Kidney (tissue), 14 donors: ENCODE data around the gene KIF21B. TPM values are rescaled to one million over a fixed set of nuclear protein-coding genes. Genes with fewer than 3 reads are reported as not detected.

ENCODE experiments used
- DNase-seq, 5 donors: peaks; one replicate each; pipeline ENCODE4 v3.0.0-alpha.2; 2013 to 2020
- FAIRE-seq: peaks from 2 replicates; lab custom pipeline; 2012; peaks lifted over from hg19 to GRCh38; lab: Jason Lieb, UNC
- H3K27ac ChIP-seq, 2 donors: one replicate each; pipeline ENCODE4 v1.7.0; 2013; ENCODE audit warnings: low read depth in 2 of 2, low read length in 2 of 2, inconsistent platforms in 1 of 2
- H3K27me3 ChIP-seq: one replicate; pipeline ENCODE4 v1.7.1; 2013; ENCODE audit warnings: low read length, inconsistent platforms; ENCODE audit not compliant: control insufficient read depth, insufficient read depth
- H3K36me3 ChIP-seq, 3 donors: one replicate each; pipeline versions ENCODE4 v1.7.0 to v1.7.1; 2013; ENCODE audit warnings: low read length in 3 of 3, control low read depth in 1 of 3, inconsistent platforms in 1 of 3; ENCODE audit not compliant: insufficient read depth in 3 of 3, control insufficient read depth in 2 of 3
- H3K4me1 ChIP-seq, 3 donors: one replicate each; pipeline versions ENCODE4 v1.7.0 to v1.7.1; 2013; ENCODE audit warnings: low read length in 3 of 3, inconsistent platforms in 1 of 3, low read depth in 1 of 3; ENCODE audit not compliant: control insufficient read depth in 2 of 3, insufficient read depth in 2 of 3
- H3K4me3 ChIP-seq, 3 donors: one replicate each; pipeline versions ENCODE4 v1.7.0 to v1.8.1; 2013; ENCODE audit warnings: low read length in 3 of 3, control low read depth in 1 of 3, inconsistent platforms in 1 of 3
- H3K9ac ChIP-seq, 3 donors: one replicate each; pipeline versions ENCODE4 v1.7.0 to v1.7.1; 2013; ENCODE audit warnings: low read length in 3 of 3, control low read depth in 1 of 3, inconsistent platforms in 1 of 3
- H3K9me3 ChIP-seq, 3 donors: one replicate each; pipeline versions ENCODE4 v1.7.0 to v1.7.1; 2013; ENCODE audit warnings: low read length in 3 of 3, control low read depth in 1 of 3, inconsistent platforms in 1 of 3; ENCODE audit not compliant: control insufficient read depth in 2 of 3, insufficient read depth in 1 of 3
- intact Hi-C: fragments of 100-400 bp; cut with DNase I; formaldehyde crosslinking; loops from one replicate; pipeline ENCODE4 v1.11.1; 2022
- polyA plus RNA-seq: library from polyadenylated mRNA; stranded (reverse); fragments of 350-450 nt; fragmentation: Illumina TruSeq; extraction: RNeasy Lipid Tissue Mini Kit (QIAGEN cat#74804); gene quantifications from one replicate; pipeline ENCODE4 v1.2.3, GENCODE V29; 2014; ENCODE audit warnings: low read depth, low replicate concordance; ENCODE audit not compliant: insufficient read depth
- total RNA-seq: library from RNA; stranded (reverse); fragmentation: NEBNext Ultra II Directional; extraction: Animal tissue kit (Norgen Biotek cat#: 25700); gene quantifications from one replicate; pipeline ENCODE4 v1.2.1, GENCODE V29; 2021
- TF ChIP-seq, protein P1 (sequence below): IDR thresholded peaks from 3 replicates; pipeline ENCODE4 v1.5.1; 2012; ENCODE audit warnings: mild to moderate bottlenecking, moderate library complexity, borderline replicate concordance; ENCODE audit not compliant: insufficient read depth; ENCODE audit errors: extremely low read depth
- donor health status: control.
- donor health status: control.
- donor health status: control.
- donor health status: control.
- donor health status: control.
- donor health status: DM: yes; HTN: yes; CAD: no.
- donor health status: Normal renal cell carcinoma (clear cell type).

The KIF21B gene
- total and polyA plus RNA-seq, 2 donors from 2014 or later, result 0.19 to 5.6 TPM

DNA sequence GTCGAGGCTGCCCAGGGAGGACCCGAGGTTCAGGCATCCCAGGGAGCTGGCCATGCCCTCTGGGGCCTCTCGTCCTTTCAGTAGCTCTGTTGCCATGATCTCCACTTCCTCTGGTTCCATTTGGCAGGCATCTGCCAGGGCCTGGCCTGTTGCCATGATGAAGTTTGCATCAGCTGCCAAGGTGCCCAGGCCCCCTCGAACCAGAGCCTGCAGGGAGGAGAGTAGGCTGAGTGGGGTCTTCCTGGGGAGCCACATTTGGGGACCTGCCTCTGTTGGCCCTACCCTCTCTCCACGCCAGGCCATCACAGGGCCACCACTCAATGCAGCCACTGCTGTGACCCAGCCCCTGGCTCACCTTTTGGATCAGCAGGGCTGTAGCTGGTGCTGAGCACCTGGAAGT, 16.4 kb upstream of the KIF21B start:
- Histone ChIP-seq H3K9me3 (no peaks in the 10 kb centered on the region), H3K4me1 (no peaks in the 10 kb centered on the region), H3K9ac (no peak overlapping the region), H3K36me3 (no peaks in the 10 kb centered on the region), H3K4me3 (no peak overlapping the region), H3K27me3 (no peaks in the 10 kb centered on the region), H3K27ac (no peak overlapping the region)
- FAIRE-seq (no peak), DNase-seq (no peak)
- intact Hi-C loops, result loop anchor here (5.0 kb wide), 1 partner anchor 68 kb away; no protein-coding TSS in a partner anchor
- TF ChIP-seq, protein P1, sequence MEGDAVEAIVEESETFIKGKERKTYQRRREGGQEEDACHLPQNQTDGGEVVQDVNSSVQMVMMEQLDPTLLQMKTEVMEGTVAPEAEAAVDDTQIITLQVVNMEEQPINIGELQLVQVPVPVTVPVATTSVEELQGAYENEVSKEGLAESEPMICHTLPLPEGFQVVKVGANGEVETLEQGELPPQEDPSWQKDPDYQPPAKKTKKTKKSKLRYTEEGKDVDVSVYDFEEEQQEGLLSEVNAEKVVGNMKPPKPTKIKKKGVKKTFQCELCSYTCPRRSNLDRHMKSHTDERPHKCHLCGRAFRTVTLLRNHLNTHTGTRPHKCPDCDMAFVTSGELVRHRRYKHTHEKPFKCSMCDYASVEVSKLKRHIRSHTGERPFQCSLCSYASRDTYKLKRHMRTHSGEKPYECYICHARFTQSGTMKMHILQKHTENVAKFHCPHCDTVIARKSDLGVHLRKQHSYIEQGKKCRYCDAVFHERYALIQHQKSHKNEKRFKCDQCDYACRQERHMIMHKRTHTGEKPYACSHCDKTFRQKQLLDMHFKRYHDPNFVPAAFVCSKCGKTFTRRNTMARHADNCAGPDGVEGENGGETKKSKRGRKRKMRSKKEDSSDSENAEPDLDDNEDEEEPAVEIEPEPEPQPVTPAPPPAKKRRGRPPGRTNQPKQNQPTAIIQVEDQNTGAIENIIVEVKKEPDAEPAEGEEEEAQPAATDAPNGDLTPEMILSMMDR, result no peak

DNA sequence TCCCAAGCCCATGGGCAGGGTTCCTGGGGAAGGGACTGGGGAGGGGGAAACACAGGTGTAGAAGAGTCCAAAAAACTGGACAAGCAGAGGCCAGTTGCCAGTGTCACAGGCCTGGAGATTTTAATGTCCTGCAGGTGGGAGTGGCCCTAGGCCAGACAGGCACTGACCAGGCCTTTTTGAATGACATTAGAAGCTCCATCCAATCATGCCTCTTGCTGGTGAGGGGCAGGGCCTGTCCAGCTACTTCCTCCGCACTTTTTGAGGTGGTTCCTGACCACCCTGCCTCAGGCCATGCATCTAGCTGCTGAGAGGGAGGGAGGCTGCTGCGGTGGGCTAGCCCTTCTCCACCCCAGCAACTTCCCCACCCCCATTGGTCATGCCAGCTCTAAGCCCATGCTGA, 15.9 kb upstream of the KIF21B start:
- intact Hi-C loops, result no loop called here
- Histone ChIP-seq H3K4me1 (no peaks in the 10 kb centered on the region), H3K4me3 (no peak overlapping the region), H3K27ac (no peak overlapping the region), H3K9me3 (no peaks in the 10 kb centered on the region), H3K27me3 (no peaks in the 10 kb centered on the region), H3K36me3 (no peaks in the 10 kb centered on the region), H3K9ac (no peak overlapping the region)
- FAIRE-seq (no peak), DNase-seq (peak in 1 of 5 donors; percentile 53)
- TF ChIP-seq, protein P1, result no peak

DNA sequence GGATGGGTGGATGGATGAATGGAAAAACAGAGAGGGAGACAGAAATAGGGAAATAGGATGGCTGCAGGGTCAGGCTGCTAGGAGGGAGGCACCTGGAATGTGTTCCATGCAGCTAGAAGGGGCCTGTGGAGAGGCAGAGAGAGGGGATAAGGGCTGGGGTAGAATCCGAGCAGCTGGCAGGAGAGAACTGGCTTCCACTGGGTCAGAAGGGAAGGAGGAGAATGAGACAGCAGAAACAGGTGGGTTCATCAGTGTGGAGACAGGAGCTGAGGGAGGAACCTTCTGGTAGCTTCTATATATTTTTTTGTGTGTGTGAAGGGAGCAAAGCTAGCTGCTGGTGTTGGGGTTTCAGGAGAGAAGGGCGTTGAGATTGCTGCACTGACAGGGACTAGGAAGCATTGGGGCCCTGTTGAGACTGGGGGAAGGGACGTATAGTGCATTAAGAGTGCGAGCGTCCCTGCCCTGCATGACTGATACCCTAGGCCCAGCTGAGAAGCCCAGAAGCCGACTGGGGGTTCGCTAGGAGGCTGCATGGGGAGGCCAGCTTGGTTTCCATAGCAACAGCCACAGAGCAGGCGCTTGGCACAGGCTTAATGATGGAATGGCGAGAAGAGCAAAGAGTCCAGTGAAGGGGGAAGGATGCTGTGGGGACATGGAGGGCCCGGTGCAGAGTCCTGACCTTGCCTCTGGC, 14.8 kb upstream of the KIF21B start:
- peak in 1 of 5 donors; percentile 37 for DNase-seq
- Histone ChIP-seq H3K4me3 (no peak overlapping the region), H3K4me1 (no peaks in the 10 kb centered on the region), H3K27ac (no peak overlapping the region), H3K9me3 (no peaks in the 10 kb centered on the region), H3K36me3 (no peaks in the 10 kb centered on the region), H3K9ac (no peak overlapping the region), H3K27me3 (no peaks in the 10 kb centered on the region)
- intact Hi-C loops, result no loop called here
- TF ChIP-seq, protein P1, result no peak
- no peak for FAIRE-seq
